CD4-positive, alpha-beta T cell treated with Interleukin-6 for 4 hours (primary cell): ENCODE results near the gene FLVCR1.
"Not testable (repeated sequence)": the region's sequence is repeated elsewhere in the genome, so short reads cannot be mapped to it uniquely, and the experiment has no call there.

Source experiments
- DNase-seq: peaks from one replicate; pipeline ENCODE4 v3.0.0-alpha.2; 2020; ENCODE audit warnings: mixed read lengths

FLVCR1 gene

DNA sequence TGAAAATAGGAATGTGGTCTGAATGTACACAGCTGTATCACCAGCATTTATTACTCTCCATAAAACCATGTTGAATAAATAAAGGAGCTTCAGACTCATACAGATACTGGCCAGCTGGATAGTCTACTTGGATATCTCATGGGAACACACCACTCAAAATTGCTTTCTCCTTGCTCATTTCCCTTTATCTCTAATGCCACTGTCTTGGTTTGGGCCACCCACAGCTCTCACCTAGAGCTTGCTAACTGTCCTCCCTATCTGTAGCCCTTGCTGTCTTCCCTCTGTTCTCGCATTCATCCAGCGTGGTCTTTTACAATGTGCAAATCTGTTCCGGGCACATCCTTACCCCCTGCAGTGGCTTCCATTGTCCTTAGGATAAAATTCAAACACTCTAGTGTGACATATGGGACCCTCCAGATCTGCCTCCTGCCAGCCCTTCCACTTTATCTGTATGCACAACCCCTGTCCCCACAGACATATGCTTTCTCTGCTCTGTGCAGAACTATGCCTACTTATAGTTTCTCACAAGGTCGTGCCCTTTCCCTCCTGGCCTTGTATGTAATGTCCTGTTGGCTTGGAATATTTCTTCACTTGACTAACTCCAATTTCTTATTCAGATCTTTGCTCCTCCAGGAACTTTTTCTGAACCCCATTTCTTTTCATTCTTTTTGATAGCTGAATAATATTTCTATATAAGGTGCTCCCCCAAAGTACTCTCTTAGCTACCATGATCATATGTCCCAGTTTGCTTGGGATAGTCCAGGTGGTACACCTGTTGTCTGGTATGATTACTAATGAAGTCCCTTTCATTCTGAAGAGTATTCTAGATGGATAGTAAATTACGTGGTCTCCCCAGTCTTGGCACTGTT is 2.9 kb downstream of the FLVCR1 start:
- DNase-seq = no peak

DNA sequence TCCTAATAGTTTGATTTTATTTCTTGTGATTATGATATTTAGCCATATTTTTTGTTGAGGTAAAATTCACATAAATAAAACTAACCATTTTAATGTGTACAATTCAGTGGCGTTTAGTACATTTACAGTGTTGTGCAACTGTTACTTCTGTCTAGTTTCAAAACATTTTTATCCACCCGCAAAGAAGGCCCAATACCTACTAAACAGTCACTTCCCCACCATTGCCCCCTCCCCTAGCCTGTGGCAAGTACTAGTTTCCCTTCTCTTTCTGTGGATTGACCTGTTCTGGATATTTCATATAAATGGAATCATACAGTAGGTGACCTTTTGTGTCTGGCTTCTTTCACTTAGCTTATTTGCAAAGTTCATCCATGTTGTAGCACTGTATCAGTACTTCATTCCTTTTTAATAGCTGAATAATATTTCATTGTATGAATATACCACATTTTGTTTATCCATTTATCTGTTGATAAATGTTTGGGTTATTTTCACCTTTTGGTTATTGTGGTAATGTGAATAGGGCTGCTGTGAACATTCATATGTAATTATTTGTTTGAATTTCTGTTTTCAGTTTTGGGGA is 4.1 kb downstream of the FLVCR1 start:
- no peak for DNase-seq

DNA sequence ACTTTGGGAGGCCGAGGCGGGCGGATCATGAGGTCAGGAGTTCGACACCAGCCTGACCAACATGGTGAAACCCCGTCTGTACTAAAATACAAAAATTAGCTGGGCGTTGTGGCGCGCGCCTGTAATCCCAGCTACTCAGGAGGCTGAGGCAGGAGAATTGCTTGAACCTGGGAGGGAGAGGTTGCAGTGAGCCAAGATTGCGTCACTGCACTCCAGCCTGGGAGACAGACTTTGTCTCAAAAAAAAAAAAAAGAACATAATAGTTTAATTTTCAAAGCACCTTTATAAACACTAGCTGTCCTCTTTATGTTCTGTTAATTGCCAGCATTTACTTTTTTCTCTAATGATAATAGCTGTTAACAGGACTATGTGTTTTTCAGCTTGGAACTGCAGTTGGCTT is 5.3 kb downstream of the FLVCR1 start:
- DNase-seq = not testable (repeated sequence)

DNA sequence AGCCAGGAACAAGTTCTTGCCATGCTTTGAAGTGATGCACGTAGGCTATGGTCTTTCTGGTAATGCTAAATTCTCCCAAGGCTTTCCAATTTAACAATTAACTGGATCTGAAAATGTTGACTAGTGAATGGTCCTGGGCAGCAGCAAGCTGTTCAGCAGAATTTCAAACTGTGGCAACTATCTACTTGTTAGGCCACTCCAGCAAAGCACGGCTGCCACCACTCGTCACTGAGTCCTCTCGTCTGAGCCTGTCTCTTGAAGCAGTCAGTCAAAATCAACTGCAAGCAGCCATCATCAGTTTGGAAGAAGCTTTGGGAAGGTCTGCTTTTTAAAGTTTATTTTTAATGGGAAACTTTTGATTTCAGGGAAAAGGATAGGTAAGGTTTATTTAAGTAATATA is 6.1 kb downstream of the FLVCR1 start:
- no peak for DNase-seq

DNA sequence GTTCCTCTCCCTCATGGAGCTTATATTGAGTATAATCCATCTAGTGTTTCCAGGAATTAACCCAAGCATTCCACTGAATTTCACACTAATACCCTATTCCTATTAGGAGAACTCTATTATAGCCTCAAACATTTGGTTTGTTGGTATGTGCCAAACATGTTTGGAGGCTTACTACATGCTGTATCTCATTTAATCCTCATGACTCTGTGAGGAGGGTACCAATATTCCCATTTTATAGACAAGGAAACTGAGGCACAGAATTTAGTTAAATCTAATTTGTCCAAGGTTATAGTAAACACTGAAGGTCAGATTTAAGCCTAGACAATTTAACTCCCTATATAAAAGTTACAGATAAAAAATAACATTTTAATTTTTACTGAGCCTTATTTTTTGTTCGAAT is 9.1 kb downstream of the FLVCR1 start:
- no peak for DNase-seq

DNA sequence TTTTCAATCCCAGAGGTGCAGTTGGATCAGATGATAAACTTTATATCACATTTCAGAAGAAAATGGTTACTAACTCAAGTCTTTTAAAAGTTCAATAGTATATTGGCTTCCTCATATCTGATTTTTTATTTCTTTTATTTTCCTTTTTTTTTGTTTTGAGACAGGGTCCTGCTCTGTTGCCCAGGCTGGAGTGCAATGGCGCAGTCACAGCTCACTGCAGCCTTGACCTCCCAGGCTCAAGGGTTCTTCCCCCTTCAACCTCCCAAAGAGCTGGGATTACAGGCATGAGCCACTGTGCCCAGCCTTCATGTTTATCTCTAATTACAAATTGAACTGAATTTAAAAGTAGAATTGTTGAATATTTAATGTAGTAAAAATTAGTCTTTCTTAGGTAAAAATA is 13.9 kb downstream of the FLVCR1 start:
- DNase-seq = no peak

DNA sequence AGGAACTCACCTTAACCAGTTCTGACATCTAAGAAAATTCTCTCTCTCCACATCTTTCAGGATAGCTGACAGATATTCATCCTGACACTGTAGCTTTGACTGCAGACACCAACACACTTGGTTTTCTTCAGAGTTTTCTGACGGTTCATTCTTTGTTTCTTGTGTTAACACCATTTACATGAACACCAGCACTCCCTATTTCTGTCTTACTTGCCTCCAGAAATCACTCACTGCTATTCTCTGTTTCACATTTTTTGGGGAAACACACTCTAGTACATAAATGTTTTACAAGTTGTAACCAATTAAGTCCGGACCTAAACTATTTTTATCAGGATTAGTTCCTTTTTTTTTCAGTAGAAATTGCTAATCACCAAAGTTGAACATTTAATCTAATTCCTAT is 15.4 kb downstream of the FLVCR1 start:
- DNase-seq = no peak

DNA sequence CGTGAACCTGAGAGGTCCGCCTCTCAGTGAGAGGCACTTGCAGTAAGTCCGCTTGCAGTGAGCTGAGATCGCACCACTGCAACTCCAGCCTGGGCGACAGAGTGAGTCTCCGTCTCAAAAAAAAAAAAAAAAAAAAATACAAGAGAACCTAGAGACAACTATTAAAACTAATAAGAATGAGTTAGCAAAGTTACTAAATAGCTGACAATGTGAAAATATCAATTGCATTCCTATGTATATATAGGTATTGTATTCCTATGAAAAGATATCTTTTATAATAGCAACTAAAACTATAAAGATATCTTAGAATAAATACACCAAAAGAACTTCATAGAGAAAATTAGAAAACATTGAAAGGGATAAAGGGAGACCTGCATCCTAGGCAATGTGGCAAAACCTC is 20.3 kb downstream of the FLVCR1 start:
- DNase-seq = no peak

DNA sequence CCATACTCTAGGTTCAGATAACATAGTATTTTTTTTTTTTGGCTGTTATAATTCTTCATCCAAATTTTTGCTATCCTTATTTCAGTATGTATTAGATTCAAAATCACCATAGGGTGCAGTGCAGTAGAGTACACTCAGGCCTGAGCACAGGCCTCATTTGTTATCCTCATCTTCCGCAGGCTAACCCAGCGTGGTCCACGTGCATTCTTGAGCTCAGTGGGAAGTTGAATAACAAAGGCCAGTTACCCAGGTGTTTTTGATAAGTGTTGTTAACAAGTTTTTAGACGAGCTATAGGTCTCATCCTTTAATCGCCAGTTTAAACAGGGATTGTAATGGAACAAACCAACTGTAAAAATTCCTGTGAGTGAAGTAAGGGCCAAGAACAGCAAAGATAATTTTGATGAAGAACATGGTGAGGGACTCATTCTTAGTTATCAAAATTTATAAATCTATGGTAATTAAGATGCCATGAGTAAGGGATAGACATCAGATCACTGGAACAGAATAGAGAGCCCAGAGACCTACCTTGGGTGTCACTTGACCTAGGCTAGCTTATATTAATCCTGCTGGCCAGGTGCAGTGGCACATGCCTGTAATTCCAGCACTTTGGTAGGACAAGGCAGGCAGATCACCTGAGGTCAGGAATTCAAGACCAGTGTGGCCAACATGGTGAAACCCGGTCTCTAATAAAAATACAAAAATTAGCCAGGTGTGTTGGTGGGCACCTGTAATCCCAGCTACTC is 22.0 kb downstream of the FLVCR1 start:
- no peak for DNase-seq

DNA sequence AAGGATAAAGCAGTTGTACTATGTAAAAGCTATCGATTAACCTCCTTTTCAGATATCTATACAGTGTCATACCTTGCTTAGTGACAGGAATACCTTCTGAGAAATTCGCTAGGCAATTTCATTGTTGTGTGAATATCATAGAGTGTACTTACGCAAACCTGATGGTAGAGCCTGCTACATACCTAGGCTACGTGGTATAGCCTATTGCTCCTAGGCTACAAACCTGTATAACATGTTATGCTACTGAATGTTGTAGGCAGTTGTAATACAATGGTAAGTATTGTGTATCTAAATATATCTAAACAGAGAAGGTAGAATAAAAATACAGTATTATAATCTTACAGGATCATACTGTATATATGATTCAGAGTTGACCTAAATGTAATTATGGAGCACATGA is 26.5 kb downstream of the FLVCR1 start:
- no peak for DNase-seq

DNA sequence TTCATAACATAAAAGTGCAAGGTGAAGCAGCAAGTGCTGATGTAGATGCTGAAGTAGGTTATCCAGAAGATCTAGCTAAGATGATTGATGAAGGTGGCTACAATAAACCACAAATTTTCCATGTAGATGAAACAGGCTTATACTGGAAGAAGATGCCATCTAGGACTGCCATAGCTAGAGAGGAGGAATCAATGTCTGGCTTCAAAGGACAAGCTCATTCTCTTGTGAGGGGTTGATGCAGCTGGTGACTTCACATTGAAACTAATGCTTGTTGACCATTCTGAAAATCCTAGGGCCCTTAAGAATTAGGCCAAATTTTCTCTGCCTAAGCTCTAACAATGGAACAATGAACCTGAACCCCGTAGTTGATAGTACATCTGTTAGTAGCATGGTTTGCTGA is 34.0 kb downstream of the FLVCR1 start:
- DNase-seq = no peak

DNA sequence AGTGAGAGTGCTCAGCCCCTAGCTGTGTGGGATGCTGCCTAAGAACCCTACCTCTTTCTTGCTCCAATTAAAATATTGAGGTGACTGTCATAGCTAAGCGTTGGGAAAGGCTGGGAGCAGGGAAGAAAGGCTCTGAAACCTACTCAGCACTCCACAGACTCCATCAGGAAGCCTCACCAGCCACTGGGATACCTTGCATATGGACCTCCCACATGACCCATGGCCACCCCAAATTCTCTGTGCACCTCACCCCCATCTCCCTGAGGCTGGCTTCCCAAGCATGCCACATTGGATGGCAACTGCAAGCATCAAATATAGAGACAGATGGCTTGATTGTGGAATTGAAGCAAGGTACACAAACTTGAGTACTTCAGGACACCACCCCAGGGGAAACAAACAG is 41.8 kb downstream of the FLVCR1 start:
- DNase-seq = no peak

DNA sequence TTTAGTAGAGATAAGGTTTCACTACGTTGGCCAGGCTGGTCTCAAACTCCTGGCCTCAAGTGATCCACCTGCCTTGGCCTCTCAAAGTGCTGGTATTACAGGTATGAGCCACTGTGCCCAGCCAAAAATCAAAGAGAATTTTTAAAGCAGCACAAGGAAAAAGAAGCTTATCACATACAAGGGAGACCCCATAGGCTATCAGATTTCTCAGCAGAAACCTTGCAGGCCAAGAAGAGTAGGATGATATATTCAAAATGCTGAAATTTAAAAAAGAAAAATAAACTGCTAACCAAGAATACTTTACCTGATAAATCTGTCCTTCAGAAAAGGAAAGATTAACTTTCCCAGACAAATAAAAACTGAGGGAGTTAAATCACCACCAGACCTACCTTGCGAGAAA is 43.2 kb downstream of the FLVCR1 start:
- no peak for DNase-seq

DNA sequence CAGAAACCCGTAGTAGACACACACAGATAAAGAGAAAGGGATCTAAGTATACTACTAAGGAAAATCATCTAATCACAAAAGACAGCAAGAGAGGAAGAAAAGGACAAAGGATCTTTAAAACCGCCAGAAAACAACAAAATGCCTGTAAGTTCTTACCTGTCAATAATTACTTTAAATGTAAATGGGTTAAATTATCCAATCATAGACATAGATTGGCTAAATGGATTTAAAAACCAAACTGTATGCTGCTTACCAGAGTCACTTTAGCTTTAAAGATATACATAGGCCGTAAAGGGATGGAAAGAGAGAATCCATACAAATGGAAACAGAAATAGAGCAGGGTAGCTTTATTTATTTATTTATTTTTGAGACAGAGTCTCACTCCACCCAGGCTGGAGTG is 44.0 kb downstream of the FLVCR1 start:
- DNase-seq = no peak

DNA sequence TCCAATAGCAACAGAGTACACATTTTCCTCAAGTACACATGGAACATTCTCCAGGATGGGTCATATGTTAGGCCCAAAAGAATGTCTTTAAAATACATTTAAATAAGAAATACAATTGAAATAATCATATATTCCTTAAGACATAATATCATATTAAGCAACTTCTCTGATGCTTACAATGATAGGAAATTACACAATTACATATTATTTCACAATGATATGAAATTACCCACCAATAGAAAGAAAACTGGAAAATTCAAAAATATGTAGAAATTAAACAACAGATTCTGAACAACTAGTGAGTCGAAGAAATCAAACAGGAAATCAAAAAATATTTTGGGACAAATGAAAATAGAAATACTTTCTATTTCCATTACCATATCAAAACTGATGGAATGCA is 45.6 kb downstream of the FLVCR1 start:
- no peak for DNase-seq

DNA sequence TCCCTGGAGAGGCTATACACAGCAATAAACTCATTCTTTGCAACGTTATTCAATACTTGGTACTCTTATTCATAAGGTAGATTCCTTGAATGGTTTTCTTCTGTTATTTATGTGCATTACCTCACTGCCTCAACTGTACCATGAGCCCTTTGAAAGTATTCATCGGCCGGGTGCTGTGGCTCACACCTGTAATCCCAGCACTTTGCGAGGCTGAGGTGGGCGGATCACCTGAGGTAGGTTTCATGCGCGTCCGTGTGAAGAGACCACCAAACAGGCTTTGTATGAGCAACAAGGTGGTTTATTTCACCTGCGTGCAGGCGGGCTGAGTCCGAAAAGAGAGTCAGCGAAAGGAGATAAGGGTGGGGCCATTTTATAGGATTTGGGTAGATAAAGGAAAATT is 50.0 kb downstream of the FLVCR1 start:
- DNase-seq = not testable (repeated sequence)

DNA sequence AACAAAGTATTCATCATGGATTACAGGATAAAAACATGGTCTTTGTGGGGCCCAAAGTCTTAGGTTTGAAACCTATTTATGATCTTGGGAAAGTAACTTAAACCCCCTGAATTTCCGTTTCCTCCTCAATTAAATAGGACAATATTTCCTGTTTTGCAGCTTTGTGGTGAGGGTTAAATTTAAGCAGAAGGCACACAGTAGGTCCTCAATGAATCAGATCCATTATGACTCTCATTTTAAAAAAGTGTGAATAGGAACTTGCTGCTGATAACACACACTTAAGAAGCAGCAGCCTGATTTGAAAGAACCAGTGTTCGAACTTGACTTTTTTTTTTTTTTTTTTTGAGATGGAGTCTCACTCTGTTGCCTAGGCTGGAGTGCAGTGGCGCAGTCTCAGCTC is 50.9 kb downstream of the FLVCR1 start:
- no peak for DNase-seq

DNA sequence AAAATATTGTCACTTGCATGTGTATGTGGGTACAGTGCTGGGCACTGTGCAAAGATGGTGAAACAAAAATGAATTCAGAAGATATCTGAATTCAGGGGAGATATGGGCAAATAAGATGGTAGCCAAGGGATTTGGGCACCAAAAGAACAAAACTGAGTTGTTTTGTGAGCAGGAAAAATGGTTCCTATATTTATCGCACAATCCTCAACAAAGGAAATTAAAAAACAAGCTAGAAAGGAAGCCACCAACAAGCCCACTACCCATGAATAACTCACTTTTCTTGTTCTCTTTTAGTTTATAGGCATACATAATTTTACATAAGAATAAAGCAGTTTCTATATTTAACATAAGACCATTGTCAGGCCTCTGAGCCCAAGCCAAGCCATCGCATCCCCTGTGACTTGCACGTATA is 51.6 kb downstream of the FLVCR1 start:
- DNase-seq = no peak

DNA sequence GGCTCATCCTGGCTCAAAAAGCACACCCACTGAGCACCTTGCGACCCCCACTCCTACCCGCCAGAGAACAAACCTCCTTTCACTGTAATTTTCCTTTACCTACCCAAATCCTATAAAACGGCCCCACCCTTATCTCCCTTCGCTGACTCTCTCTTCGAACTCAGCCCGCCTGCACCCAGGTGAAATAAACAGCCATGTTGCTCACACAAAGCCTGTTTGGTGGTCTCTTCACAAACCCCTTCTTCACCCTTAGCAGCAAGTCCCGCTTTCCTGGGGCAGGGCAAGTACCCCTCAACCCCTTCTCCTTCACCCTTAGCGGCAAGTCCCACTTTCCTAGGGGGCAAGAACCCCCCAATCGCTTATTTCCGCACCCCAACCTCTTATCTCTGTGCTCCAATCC is 52.1 kb downstream of the FLVCR1 start:
- DNase-seq = not testable (repeated sequence)

DNA sequence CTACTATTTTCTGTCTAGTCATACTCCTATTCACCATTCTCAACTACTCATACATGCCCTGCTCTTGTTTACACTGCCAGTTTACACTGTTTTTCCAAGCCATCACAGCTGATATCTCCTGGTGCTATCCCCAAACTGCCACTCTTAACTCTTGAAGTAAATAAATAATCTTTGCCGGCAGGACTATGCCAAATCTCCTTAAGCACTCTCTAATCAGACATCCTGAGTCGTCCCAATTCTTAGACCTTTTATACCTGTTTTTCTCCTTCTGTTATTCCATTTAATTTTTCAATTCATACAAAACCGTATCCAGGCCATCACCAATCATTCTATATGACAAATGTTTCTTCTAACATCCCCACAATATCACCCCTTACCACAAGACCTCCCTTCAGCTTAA is 55.6 kb downstream of the FLVCR1 start:
- DNase-seq = not testable (repeated sequence)

DNA sequence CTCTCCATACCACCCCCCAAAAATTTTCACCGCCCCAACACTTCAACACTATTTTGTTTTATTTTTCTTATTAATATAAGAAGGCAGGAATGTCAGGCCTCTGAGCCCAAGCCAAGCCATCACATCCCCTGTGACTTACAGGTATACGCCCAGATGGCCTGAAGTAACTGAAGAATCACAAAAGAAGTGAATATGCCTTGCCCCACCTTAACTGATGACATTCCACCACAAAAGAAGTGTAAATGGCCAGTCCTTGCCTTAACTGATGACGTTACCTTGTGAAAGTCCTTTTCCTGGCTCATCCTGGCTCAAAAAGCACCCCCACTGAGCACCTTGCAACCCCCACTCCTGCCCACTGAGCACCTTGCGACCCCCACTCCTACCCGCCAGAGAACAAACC is 56.0 kb downstream of the FLVCR1 start:
- DNase-seq = not testable (repeated sequence)

DNA sequence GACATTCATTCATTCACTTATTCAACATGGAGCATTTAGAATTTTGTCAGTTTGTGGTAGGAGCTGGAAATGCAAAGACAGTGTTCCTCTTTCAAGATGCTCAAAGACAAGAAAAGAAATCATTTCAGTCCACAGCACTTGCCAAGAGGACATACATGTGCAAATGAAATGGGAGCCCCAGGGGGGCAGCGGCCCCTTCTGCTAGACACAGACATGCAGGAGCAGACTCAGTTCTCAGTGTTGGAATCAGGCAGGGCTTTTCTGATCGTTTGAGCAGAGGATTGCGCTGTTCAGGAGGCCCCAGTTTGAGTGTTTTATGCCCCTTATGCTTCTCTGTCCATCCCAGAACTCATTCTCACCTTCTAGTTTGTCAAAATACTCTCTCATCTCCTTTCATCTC is 56.7 kb downstream of the FLVCR1 start:
- no peak for DNase-seq

DNA sequence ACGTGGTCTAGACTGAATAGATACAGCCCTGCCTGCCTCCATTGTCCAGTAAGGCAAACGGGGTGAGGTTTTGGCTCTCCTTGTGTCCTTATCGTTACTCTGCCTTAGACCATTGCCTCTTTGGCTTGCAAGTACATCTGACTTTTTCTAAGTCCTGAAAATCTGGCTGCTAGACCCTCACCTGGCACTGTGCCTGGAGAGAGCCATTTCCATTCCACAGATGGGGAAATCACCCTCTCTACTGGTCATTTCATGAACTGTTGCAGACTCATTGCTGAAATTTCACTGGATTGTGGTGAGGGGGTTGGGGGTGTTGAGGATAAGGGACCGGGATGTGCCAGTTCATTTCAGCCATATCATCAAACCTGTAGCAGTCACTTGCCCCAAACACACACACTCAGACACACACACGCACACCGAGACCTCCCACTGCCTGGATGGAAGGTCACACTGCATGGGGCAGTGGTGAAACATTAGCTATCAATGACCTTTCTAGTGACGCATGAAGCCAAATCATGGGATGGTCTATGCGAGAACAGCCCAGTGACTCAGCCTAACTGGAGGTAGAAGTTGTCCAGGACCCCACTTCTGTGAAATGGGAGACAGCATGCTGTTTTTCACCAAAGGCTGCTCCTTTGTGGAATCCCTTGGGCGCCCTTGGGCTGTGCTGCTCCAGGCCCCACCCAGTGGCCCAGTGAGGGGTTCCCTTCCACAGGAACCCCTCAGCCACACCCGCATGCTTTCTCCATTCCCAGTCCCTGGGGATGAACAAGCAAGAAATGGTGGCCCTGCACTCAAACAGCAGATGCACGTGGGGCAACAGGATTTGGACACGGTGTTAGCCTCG is 57.4 kb downstream of the FLVCR1 start:
- no peak for DNase-seq
